ENCODE results near the gene FBXL19.

Gene FBXL19

DNA sequence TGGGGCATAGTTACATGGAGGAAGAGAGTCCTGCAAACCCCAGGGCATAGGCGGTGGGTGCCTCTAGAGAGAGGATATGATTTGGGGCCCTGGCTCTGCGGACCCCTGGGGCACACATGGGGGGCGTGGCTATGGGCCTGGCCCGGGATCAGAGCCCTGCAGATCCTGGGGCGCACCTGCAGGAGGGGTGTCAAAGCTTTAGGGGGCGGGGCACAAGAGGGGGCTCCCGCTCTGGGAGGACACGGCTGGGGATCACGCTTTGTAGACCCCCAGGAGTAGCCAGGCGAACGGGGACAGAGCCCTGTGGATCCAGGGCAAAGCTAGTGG, 30.0 kb upstream of the FBXL19 start:
- peak overlapping the region; percentile 75 for H3K27ac ChIP-seq (ENCODE audit: extremely low read depth, low read depth, low read length)
- POLR2A ChIA-PET: interaction anchor here (0.9 to 2.7 kb wide), 3 partner anchors 12 to 115 kb away, joined by 3 to 16 read pairs (median 4); no protein-coding TSS in a partner anchor
- CTCF ChIA-PET: interaction anchor here (0.7 to 2.6 kb wide), 4 partner anchors 8 to 83 kb away, joined by 3 to 16 read pairs (median 4); no protein-coding TSS in a partner anchor
- TF ChIP-seq, protein P1, sequence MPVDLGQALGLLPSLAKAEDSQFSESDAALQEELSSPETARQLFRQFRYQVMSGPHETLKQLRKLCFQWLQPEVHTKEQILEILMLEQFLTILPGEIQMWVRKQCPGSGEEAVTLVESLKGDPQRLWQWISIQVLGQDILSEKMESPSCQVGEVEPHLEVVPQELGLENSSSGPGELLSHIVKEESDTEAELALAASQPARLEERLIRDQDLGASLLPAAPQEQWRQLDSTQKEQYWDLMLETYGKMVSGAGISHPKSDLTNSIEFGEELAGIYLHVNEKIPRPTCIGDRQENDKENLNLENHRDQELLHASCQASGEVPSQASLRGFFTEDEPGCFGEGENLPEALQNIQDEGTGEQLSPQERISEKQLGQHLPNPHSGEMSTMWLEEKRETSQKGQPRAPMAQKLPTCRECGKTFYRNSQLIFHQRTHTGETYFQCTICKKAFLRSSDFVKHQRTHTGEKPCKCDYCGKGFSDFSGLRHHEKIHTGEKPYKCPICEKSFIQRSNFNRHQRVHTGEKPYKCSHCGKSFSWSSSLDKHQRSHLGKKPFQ (tag by site-specific recombination; IDR thresholded peaks at IDR 0.05): no peak
- TF ChIP-seq SCRT2 (tag by site-specific recombination; IDR thresholded peaks at IDR 0.05) (peak; percentile 70), ZIC2 (tag by site-specific recombination; IDR thresholded peaks at IDR 0.05) (peak; percentile 85), ZNF596 (tag by site-specific recombination; IDR thresholded peaks at IDR 0.05) (no peak), ZNF341 (tag by site-specific recombination; IDR thresholded peaks at IDR 0.05; ENCODE audit: low read depth) (no peak), SP7 (tag by site-specific recombination; IDR thresholded peaks at IDR 0.05) (peak; percentile 29), ZNF629 (tag by site-specific recombination; IDR thresholded peaks at IDR 0.05) (0 out of 2 replicates have a peak, but pooled peaks have one; percentile 6), ZXDB (tag by site-specific recombination; IDR thresholded peaks at IDR 0.05) (peak; percentile 28; the same call in 1 of the 2 replicates), ZNF514 (tag by site-specific recombination; IDR thresholded peaks at IDR 0.05) (no peak), GLIS2 (tag by site-specific recombination; IDR thresholded peaks at IDR 0.05) (peak; percentile 92), ZNF175 (tag by site-specific recombination; IDR thresholded peaks at IDR 0.05) (no peak), ZNF623 (tag by site-specific recombination; IDR thresholded peaks at IDR 0.05) (no peak; the same call in 1 of the 2 replicates), ZNF555 (tag by site-specific recombination; conservative IDR thresholded peaks at IDR 0.05) (no peak), KLF1 (tag by site-specific recombination; IDR thresholded peaks at IDR 0.05) (0 out of 2 replicates have a peak, but pooled peaks have one; percentile 31), ZBTB20 (tag by site-specific recombination; IDR thresholded peaks at IDR 0.05) (no peak; the same call in 1 of the 2 replicates), ZNF19 (tag by site-specific recombination; IDR thresholded peaks at IDR 0.05; ENCODE audit: low read depth) (0 out of 2 replicates have a peak, but pooled peaks have one; percentile 20), SP3 (tag by site-specific recombination; IDR thresholded peaks at IDR 0.05) (peak; percentile 44; the same call in 1 of the 2 replicates), KLF9 (tag by site-specific recombination; IDR thresholded peaks at IDR 0.05; ENCODE audit: low read depth) (peak; percentile 89), GLIS1 (tag by site-specific recombination; IDR thresholded peaks at IDR 0.05) (0 out of 2 replicates have a peak, but pooled peaks have one; percentile 30), ZBTB8A (tag by site-specific recombination; IDR thresholded peaks at IDR 0.05) (peak; percentile 51), ZNF335 (tag by site-specific recombination; conservative IDR thresholded peaks at IDR 0.05) (peak; percentile 73)
- TF ChIP-seq, protein P2, sequence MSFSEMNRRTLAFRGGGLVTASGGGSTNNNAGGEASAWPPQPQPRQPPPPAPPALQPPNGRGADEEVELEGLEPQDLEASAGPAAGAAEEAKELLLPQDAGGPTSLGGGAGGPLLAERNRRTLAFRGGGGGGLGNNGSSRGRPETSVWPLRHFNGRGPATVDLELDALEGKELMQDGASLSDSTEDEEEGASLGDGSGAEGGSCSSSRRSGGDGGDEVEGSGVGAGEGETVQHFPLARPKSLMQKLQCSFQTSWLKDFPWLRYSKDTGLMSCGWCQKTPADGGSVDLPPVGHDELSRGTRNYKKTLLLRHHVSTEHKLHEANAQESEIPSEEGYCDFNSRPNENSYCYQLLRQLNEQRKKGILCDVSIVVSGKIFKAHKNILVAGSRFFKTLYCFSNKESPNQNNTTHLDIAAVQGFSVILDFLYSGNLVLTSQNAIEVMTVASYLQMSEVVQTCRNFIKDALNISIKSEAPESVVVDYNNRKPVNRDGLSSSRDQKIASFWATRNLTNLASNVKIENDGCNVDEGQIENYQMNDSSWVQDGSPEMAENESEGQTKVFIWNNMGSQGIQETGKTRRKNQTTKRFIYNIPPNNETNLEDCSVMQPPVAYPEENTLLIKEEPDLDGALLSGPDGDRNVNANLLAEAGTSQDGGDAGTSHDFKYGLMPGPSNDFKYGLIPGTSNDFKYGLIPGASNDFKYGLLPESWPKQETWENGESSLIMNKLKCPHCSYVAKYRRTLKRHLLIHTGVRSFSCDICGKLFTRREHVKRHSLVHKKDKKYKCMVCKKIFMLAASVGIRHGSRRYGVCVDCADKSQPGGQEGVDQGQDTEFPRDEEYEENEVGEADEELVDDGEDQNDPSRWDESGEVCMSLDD (tag by site-specific recombination; IDR thresholded peaks at IDR 0.05): peak; percentile 76; the same call in 1 of the 2 replicates
- TF ChIP-seq, protein P3, sequence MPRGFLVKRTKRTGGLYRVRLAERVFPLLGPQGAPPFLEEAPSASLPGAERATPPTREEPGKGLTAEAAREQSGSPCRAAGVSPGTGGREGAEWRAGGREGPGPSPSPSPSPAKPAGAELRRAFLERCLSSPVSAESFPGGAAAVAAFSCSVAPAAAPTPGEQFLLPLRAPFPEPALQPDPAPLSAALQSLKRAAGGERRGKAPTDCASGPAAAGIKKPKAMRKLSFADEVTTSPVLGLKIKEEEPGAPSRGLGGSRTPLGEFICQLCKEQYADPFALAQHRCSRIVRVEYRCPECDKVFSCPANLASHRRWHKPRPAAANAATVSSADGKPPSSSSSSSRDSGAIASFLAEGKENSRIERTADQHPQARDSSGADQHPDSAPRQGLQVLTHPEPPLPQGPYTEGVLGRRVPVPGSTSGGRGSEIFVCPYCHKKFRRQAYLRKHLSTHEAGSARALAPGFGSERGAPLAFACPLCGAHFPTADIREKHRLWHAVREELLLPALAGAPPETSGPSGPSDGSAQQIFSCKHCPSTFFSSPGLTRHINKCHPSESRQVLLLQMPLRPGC (tag by site-specific recombination; IDR thresholded peaks at IDR 0.05): no peak
- TF ChIP-seq, protein P4, sequence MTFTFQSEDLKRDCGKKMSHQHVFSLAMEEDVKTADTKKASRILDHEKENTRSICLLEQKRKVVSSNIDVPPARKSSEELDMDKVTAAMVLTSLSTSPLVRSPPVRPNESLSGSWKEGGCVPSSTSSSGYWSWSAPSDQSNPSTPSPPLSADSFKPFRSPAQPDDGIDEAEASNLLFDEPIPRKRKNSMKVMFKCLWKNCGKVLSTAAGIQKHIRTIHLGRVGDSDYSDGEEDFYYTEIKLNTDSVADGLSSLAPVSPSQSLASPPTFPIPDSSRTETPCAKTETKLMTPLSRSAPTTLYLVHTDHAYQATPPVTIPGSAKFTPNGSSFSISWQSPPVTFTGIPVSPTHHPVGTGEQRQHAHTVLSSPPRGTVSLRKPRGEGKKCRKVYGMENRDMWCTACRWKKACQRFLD (tag by site-specific recombination; IDR thresholded peaks at IDR 0.05): no peak
- TF ChIP-seq, protein P5, sequence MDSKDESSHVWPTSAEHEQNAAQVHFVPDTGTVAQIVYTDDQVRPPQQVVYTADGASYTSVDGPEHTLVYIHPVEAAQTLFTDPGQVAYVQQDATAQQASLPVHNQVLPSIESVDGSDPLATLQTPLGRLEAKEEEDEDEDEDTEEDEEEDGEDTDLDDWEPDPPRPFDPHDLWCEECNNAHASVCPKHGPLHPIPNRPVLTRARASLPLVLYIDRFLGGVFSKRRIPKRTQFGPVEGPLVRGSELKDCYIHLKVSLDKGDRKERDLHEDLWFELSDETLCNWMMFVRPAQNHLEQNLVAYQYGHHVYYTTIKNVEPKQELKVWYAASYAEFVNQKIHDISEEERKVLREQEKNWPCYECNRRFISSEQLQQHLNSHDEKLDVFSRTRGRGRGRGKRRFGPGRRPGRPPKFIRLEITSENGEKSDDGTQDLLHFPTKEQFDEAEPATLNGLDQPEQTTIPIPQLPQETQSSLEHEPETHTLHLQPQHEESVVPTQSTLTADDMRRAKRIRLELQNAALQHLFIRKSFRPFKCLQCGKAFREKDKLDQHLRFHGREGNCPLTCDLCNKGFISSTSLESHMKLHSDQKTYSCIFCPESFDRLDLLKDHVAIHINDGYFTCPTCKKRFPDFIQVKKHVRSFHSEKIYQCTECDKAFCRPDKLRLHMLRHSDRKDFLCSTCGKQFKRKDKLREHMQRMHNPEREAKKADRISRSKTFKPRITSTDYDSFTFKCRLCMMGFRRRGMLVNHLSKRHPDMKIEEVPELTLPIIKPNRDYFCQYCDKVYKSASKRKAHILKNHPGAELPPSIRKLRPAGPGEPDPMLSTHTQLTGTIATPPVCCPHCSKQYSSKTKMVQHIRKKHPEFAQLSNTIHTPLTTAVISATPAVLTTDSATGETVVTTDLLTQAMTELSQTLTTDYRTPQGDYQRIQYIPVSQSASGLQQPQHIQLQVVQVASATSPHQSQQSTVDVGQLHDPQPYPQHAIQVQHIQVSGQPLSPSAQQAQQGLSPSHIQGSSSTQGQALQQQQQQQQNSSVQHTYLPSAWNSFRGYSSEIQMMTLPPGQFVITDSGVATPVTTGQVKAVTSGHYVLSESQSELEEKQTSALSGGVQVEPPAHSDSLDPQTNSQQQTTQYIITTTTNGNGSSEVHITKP (tag by site-specific recombination; IDR thresholded peaks at IDR 0.05): 0 out of 2 replicates have a peak, but pooled peaks have one; percentile 32
- TF ChIP-seq, protein P6, sequence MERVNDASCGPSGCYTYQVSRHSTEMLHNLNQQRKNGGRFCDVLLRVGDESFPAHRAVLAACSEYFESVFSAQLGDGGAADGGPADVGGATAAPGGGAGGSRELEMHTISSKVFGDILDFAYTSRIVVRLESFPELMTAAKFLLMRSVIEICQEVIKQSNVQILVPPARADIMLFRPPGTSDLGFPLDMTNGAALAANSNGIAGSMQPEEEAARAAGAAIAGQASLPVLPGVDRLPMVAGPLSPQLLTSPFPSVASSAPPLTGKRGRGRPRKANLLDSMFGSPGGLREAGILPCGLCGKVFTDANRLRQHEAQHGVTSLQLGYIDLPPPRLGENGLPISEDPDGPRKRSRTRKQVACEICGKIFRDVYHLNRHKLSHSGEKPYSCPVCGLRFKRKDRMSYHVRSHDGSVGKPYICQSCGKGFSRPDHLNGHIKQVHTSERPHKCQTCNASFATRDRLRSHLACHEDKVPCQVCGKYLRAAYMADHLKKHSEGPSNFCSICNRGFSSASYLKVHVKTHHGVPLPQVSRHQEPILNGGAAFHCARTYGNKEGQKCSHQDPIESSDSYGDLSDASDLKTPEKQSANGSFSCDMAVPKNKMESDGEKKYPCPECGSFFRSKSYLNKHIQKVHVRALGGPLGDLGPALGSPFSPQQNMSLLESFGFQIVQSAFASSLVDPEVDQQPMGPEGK (tag by site-specific recombination; IDR thresholded peaks at IDR 0.05): peak; percentile 67; the same call in 1 of the 2 replicates

More for the DNA sequence above, 30.0 kb upstream of the FBXL19 start:
- Histone ChIP-seq H3K4me3 (ENCODE audit: low read depth, low read length) (peak overlapping the region; percentile 84), H3K36me3 (ENCODE audit: control insufficient read depth in 2 of 2, insufficient read depth in 1 of 2, low read length in 2 of 2) (peaks cover 10 to 34% of the 10 kb centered on the region in 2 experiments; a peak in 2 of 3 replicates), H3K9me3 (ENCODE audit: control insufficient read depth, insufficient read depth, low read depth, low read length) (no peaks in the 10 kb centered on the region), H3K4me1 (ENCODE audit: control insufficient read depth, insufficient read depth, low read length) (no peaks in the 10 kb centered on the region; the same call in 1 of the 2 replicates)
